ENCODE data around the gene GRAMD2A.

Gene GRAMD2A

GRCh38 chr15:72168131-72168807, 29.3 kb downstream of the GRAMD2A start:
- TF ChIP-seq, protein P1, sequence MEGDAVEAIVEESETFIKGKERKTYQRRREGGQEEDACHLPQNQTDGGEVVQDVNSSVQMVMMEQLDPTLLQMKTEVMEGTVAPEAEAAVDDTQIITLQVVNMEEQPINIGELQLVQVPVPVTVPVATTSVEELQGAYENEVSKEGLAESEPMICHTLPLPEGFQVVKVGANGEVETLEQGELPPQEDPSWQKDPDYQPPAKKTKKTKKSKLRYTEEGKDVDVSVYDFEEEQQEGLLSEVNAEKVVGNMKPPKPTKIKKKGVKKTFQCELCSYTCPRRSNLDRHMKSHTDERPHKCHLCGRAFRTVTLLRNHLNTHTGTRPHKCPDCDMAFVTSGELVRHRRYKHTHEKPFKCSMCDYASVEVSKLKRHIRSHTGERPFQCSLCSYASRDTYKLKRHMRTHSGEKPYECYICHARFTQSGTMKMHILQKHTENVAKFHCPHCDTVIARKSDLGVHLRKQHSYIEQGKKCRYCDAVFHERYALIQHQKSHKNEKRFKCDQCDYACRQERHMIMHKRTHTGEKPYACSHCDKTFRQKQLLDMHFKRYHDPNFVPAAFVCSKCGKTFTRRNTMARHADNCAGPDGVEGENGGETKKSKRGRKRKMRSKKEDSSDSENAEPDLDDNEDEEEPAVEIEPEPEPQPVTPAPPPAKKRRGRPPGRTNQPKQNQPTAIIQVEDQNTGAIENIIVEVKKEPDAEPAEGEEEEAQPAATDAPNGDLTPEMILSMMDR (IDR thresholded peaks at IDR 0.05), result no peak

- TF ChIP-seq, protein P1 (IDR thresholded peaks at IDR 0.05), result no peak
Observed at GRCh38 chr15:72167445-72167844, 30.1 kb downstream of the GRAMD2A start.

GRCh38 chr15:72166716-72167417, 30.7 kb downstream of the GRAMD2A start:
- TF ChIP-seq, protein P1 (IDR thresholded peaks at IDR 0.05), result no peak

DNA sequence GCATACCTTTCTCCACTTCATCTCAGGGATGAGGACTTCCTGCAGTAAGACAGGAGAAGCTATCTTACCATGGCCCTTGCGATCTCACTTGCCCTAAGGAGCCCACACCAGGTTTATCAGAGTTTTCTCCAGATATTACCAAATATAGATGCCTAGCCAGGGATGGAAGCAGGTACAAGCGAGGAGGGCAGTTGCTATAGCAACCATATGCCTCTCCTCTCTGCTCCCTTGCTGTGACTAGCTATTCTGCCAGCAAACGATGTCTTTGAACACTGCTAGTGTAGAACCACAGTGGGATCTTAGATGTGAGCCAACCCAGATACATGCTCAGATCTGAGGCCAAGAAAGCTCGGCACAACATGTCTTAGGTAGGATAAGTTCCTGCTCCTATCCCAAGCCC, 33.9 kb downstream of the GRAMD2A start:
- TF ChIP-seq, protein P1 (IDR thresholded peaks at IDR 0.05), result no peak

GRCh38 chr15:72162569-72162968, 35.0 kb downstream of the GRAMD2A start:
- TF ChIP-seq, protein P1 (IDR thresholded peaks at IDR 0.05), result no peak

DNA sequence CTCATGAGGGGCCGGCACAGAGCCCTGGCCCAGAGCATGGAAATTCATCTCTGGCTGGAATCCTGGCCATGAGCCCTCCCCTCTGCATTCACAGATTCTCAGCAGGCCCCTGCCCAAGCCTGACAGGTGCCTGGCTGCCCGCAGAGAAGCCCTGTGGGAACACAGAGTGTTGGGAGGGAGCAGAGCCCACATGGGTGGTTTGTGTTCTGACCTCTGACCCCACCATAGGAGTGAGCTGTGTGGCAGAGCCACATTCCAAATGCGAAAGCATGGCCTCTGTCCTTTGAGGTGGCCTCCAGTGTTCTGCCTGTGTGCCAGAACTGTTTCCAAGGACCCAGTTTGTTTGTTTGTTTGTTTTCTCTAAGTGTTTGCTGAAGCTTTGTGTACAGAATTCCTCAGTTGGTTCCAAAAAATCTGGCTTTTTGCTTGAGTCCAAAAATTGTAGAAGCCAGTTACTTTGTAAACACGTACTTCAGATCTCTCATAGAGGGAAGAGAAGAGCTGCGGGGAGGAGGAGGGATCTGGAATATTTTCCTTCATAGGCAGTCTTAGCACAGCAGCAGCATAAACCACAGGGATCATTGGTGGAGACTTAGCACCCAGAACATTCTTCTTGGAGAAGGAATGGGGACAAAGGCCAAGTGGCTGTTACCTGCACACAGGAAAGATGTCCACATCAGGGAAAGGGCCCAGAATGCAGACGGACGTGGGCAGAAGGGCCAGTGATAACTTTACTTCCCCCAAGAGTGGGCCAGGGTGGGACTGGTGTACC, 36.0 kb downstream of the GRAMD2A start:
- TF ChIP-seq, protein P1 (IDR thresholded peaks at IDR 0.05), result no peak

- TF ChIP-seq, protein P1 (IDR thresholded peaks at IDR 0.05), result no peak
Observed at GRCh38 chr15:72160696-72161245, 36.8 kb downstream of the GRAMD2A start.
